Ectodermal cell (in vitro differentiated cells): ENCODE data around the gene MAP3K21.

Source experiments
- H3K27ac ChIP-seq: 2 replicates; pipeline ENCODE4 v1.7.0; 2013; ENCODE audit warnings: mild to moderate bottlenecking, low read depth, low read length; ENCODE audit not compliant: insufficient read depth, poor library complexity, severe bottlenecking
- H3K27me3 ChIP-seq: 2 replicates; pipeline ENCODE4 v1.7.0; 2013; ENCODE audit warnings: mild to moderate bottlenecking, low read length; ENCODE audit not compliant: insufficient read depth, control insufficient read depth, poor library complexity, severe bottlenecking
- H3K36me3 ChIP-seq: one replicate; pipeline ENCODE4 v1.7.0; 2013; ENCODE audit warnings: low read length; ENCODE audit not compliant: control insufficient read depth, insufficient read depth
- H3K4me1 ChIP-seq: one replicate; pipeline ENCODE4 v1.7.0; 2013; ENCODE audit warnings: low read length; ENCODE audit not compliant: control insufficient read depth, insufficient read depth
- H3K4me3 ChIP-seq: 2 replicates; pipeline ENCODE4 v1.7.0; 2013; ENCODE audit warnings: low read depth, low read length, control low read depth; ENCODE audit not compliant: insufficient read depth
- H3K9me3 ChIP-seq: 2 replicates; pipeline ENCODE4 v1.7.0; 2013; ENCODE audit warnings: mild to moderate bottlenecking, low read length, moderate library complexity; ENCODE audit not compliant: control insufficient read depth
- WGBS, 2 experiments: methylation state at CpG; one replicate each; pipeline ENCODE4 v1.1.7; 2013; ENCODE audit warnings: missing lambda C conversion rate in 2 of 2; 5-methylcytosine and 5-hydroxymethylcytosine counted together

MAP3K21 gene

DNA sequence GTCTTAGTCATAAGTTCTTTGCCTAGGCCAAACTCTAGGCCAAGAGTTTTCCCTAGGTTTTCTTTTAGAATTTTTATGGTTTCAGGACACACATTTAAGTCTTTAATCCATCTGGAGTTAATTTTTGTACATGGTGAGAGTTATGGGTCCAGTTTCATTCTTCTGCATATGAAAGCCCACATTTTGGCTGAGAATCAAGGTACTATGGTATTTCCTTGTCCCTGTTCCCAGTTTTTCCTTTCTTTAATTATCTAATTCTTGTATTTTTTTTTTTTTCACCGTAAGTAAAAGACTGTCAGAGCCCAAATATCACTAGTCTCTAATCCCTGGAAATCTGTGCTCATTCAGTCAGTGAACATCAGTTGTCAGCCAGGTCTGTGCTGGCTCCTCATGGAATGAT is 105.4 kb downstream of the MAP3K21 start:
- H3K4me3 ChIP-seq, result no peak overlapping the region
- no peaks in the 10 kb centered on the region for H3K36me3 ChIP-seq
- H3K9me3 ChIP-seq, result no peaks in the 10 kb centered on the region
- no peaks in the 10 kb centered on the region for H3K27me3 ChIP-seq
- 79 to 100% methylated on average over 1 of the region's 1 CpG for WGBS, 2 experiments
- no peak overlapping the region for H3K27ac ChIP-seq
- H3K4me1 ChIP-seq, result no peaks in the 10 kb centered on the region

DNA sequence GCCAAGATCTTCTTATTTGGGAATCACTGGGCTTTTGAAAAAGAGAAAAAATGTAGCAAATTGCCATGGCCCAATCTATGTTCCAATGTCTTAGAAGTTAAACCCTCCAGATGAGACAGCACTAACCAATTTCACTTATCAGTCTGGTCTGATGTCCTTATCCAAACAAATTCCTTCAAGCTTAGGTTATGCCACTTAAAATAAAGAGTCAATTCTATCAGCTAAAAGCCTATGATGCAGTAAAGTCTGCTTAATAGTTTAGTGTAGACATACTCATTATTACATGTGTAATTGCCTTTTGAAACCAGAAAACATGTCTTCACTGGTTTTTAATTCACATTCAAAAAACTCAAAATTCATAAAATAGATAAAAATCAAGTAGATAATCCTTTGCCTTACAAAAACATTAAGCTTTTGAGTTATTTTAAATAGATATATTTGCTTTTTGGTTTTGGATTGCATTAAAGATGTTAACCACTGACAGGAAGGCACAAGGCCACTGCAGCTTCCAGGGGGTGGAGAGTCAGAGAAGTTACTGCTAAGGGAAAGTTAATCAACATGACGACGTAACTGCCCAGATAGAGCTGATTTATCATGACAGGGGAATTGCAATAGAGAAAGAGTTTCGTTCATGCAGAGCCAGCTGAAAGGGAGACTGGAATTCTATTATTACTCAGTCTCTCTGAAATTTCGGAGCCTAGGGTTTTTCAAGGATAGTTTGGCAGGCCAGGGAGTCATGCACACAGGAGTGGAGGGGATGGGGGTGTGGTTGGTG is 106.1 kb downstream of the MAP3K21 start:
- H3K36me3 ChIP-seq, result no peaks in the 10 kb centered on the region
- no peaks in the 10 kb centered on the region for H3K4me1 ChIP-seq
- no peaks in the 10 kb centered on the region for H3K9me3 ChIP-seq
- WGBS, 2 experiments, result 81 to 86% methylated on average over 4 of the region's 4 CpGs
- H3K27ac ChIP-seq, result no peak overlapping the region
- no peaks in the 10 kb centered on the region for H3K27me3 ChIP-seq
- H3K4me3 ChIP-seq, result no peak overlapping the region
